BJ (cell line): Measurements from ENCODE around the gene TSEN2. TPM values are rescaled to one million over a fixed set of nuclear protein-coding genes. Genes with fewer than 3 reads are reported as not detected.
A peak's percentile ranks its signal among the peaks of the same experiment; 100 is the strongest.
"Not testable (repeated sequence)": the region's sequence is repeated elsewhere in the genome, so short reads cannot be mapped to it uniquely, and the experiment has no call there.

ENCODE experiments used
- CTCF ChIA-PET: fragments of 350-600 bp; formaldehyde crosslinking; extraction: SDS; loops from one replicate; lab custom pipeline; 2021; ENCODE audit warnings: antibody characterized with exemption, inconsistent platforms; lab: Yijun Ruan, JAX
- POLR2A ChIA-PET: fragments of 300-600 bp; sonication (Branson Sonifier 250); formaldehyde crosslinking; extraction: SDS; loops from one replicate; lab custom pipeline; 2021; ENCODE audit warnings: antibody characterized with exemption; lab: Charles Lee
- DNase-seq: peaks from one replicate; pipeline ENCODE4 v3.0.0-alpha.2; 2011; ENCODE audit warnings: low read depth
- H3K27me3 ChIP-seq: 2 replicates; pipeline ENCODE4 v1.6.0; 2011; ENCODE audit warnings: low read length; ENCODE audit not compliant: control insufficient read depth, insufficient read depth
- H3K36me3 ChIP-seq: 2 replicates; pipeline ENCODE4 v1.5.1; 2011; ENCODE audit warnings: low read length; ENCODE audit not compliant: control insufficient read depth, insufficient read depth
- H3K4me3 ChIP-seq: 2 replicates; pipeline ENCODE4 v1.5.1; 2011; ENCODE audit warnings: low read depth, mild to moderate bottlenecking, control low read depth, low read length
- CTCF ChIP-seq: IDR thresholded peaks from 2 replicates; pipeline ENCODE4 v1.5.1; 2011; ENCODE audit warnings: low read depth, mild to moderate bottlenecking, control low read depth, inconsistent platforms, low read length, moderate library complexity; ENCODE audit not compliant: insufficient read depth
- polyA plus RNA-seq: library from polyadenylated mRNA; depleted of rRNA; stranded (reverse); fragments of >200 nt; gene quantifications from 2 replicates; pipeline ENCODE4 v1.2.3, GENCODE V29; 2011

The TSEN2 gene
- polyA plus RNA-seq, 1 experiment, result 8.0 TPM

- Histone ChIP-seq H3K4me3 (no peak overlapping the region), H3K27me3 (no peaks in the 10 kb centered on the region; the same call in 1 of the 2 replicates), H3K36me3 (0 out of 2 replicates have a peak, but pooled peaks cover 2% of the 10 kb centered on the region)
- TF ChIP-seq CTCF, result no peak
- POLR2A ChIA-PET, result no interaction called here
- DNase-seq, result no peak
- CTCF ChIA-PET, result interaction anchor here (0.6 kb wide), 1 partner anchor 9 kb away, joined by 3 read pairs; no protein-coding TSS in a partner anchor
Observed at GRCh38 chr3:12532182-12532581, 47.9 kb downstream of the TSEN2 start.

GRCh38 chr3:12536423-12536822 is 52.1 kb downstream of the TSEN2 start:
- ChIA-PET POLR2A (no interaction called here), CTCF (interaction anchor here (0.7 to 4.1 kb wide), 10 partner anchors 11 to 401 kb away, joined by 3 to 24 read pairs (median 5); partner anchors contain the start of gene TSEN2)
- TF ChIP-seq CTCF, result peak; percentile 30; the same call in 1 of the 2 replicates

DNA sequence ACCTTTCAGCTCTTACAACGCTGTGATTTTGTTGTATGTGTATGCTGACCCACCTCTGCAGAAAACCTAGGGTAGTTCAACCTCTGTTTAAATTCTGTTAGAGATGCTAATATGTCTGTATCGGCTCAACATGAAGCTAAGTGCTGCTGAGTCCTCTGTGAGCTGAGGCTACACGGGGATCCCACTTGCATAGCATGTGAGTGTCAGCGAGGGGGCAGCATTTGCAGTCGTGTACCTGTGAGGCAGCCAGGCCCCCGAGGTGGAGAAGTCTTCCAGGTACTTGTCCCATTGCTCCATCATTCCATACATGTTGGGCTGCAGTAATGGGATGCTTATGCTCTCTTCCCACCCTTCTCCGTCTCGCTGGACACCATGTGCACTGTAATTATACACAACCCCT is 57.3 kb downstream of the TSEN2 start:
- DNase-seq, result no peak
- Histone ChIP-seq H3K27me3 (no peaks in the 10 kb centered on the region), H3K4me3 (no peak overlapping the region), H3K36me3 (no peaks in the 10 kb centered on the region)
- ChIA-PET CTCF (interaction anchor here (0.5 to 1.6 kb wide), 8 partner anchors 9 to 1297 kb away, joined by 3 to 7 read pairs (median 4); no protein-coding TSS in a partner anchor), POLR2A (interaction anchor here (0.8 kb wide), 1 partner anchor 33 kb away, joined by 3 read pairs; no protein-coding TSS in a partner anchor)
- TF ChIP-seq CTCF, result peak; percentile 42

More at GRCh38 chr3:12536423-12536822, 52.1 kb downstream of the TSEN2 start:
- no peaks in the 10 kb centered on the region; the same call in 1 of the 2 replicates for H3K27me3 ChIP-seq
- DNase-seq, result no peak
- H3K36me3 ChIP-seq, result no peaks in the 10 kb centered on the region
- no peak overlapping the region for H3K4me3 ChIP-seq

DNA sequence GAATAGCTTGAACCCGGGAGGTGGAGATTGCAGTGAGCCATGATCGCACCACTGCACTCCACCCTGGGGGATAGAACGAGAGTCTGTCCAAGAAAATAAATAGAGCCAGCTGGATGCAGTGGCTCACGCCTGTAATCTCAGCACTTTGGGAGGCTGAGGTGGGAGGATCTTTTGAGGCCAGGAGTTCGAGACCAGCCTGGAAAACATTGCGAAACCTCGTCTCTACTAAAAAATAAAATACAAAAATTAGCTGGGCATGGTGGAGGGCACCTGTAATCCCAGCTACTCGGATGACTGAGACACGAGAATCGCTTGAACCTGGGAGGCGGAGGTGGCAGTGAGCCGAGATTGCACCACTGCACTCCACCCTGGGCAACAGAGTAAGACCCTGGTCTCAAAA is 59.2 kb downstream of the TSEN2 start:
- H3K27me3 ChIP-seq, POLR2A ChIA-PET, H3K36me3 ChIP-seq, H3K4me3 ChIP-seq, DNase-seq: not testable (repeated sequence)
- CTCF ChIA-PET, result interaction anchor here (1.2 to 1.3 kb wide), 3 partner anchors 64 to 409 kb away, joined by 3 read pairs; no protein-coding TSS in a partner anchor

GRCh38 chr3:12544652-12545472 is 60.6 kb downstream of the TSEN2 start:
- POLR2A ChIA-PET, result no interaction called here
- TF ChIP-seq CTCF, result no peak
- H3K27me3 ChIP-seq, result no peaks in the 10 kb centered on the region
- no peak for DNase-seq
- no peak overlapping the region for H3K4me3 ChIP-seq
- H3K36me3 ChIP-seq, result no peaks in the 10 kb centered on the region
- CTCF ChIA-PET, result interaction anchor here (1.2 to 2.4 kb wide), 2 partner anchors 11 to 175 kb away, joined by 3 to 5 read pairs; partner anchors contain the start of gene MKRN2
